Smooth muscle cell (in vitro differentiated cells): ENCODE measurements around the gene SOX18. TPM values are rescaled to one million over a fixed set of nuclear protein-coding genes. Genes with fewer than 3 reads are reported as not detected.

Experiments used
- DNase-seq: peaks from one replicate; lab custom pipeline; 2025; ENCODE audit not compliant: unreplicated experiment; lab: John Stamatoyannopoulos, UW
- H2AFZ ChIP-seq: fragments of 200-600 bp; sonication (generic); 2 replicates; pipeline ENCODE4 v1.6.0; 2016; ENCODE audit warnings: antibody characterized with exemption, low read depth, mild to moderate bottlenecking
- H3F3A ChIP-seq: fragments of 200-600 bp; sonication (generic); 2 replicates; pipeline ENCODE4 v1.6.0; 2017; ENCODE audit warnings: antibody characterized with exemption, low read depth
- H3K27ac ChIP-seq: fragments of 200-600 bp; sonication (generic); 2 replicates; pipeline ENCODE4 v1.5.1; 2016; ENCODE audit warnings: low read depth, mild to moderate bottlenecking
- H3K27me3 ChIP-seq: fragments of 200-600 bp; sonication (generic); 2 replicates; pipeline ENCODE4 v1.6.1; 2016; ENCODE audit warnings: low read depth, mild to moderate bottlenecking
- H3K36me3 ChIP-seq: fragments of 200-600 bp; sonication (generic); 2 replicates; pipeline ENCODE4 v1.5.1; 2016; ENCODE audit warnings: low read depth
- H3K4me1 ChIP-seq: fragments of 200-600 bp; sonication (generic); 2 replicates; pipeline ENCODE4 v1.5.1; 2016; ENCODE audit warnings: low read depth
- H3K4me2 ChIP-seq: fragments of 200-600 bp; sonication (generic); 2 replicates; pipeline ENCODE4 v1.6.0; 2016; ENCODE audit warnings: mild to moderate bottlenecking
- H3K4me3 ChIP-seq: fragments of 200-600 bp; sonication (generic); 2 replicates; pipeline ENCODE4 v1.5.1; 2016; ENCODE audit warnings: mild to moderate bottlenecking
- H3K79me2 ChIP-seq: fragments of 200-600 bp; sonication (generic); 2 replicates; pipeline ENCODE4 v1.6.0; 2016; ENCODE audit warnings: low read depth, mild to moderate bottlenecking
- H3K9ac ChIP-seq: fragments of 200-600 bp; sonication (generic); 2 replicates; pipeline ENCODE4 v1.6.0; 2016; ENCODE audit warnings: low read depth
- H3K9me3 ChIP-seq: fragments of 200-600 bp; sonication (generic); replicated peaks from 2 replicates; pipeline ENCODE4 v1.5.1; 2016; ENCODE audit warnings: low read depth
- H4K20me1 ChIP-seq: fragments of 200-600 bp; sonication (generic); 2 replicates; pipeline ENCODE4 v1.6.0; 2016; ENCODE audit warnings: low read depth
- CTCF ChIP-seq: fragments of 200-600 bp; sonication (generic); IDR thresholded peaks from 2 replicates; pipeline ENCODE4 v1.5.1; 2017; ENCODE audit warnings: borderline replicate concordance, mild to moderate bottlenecking, antibody characterized with exemption; ENCODE audit not compliant: insufficient read depth, poor library complexity, severe bottlenecking
- WGBS: methylation state at CpG from one replicate; pipeline ENCODE4 v1.1.7; 2016; ENCODE audit warnings: low lambda C conversion rate; 5-methylcytosine and 5-hydroxymethylcytosine counted together
- polyA plus RNA-seq: library from polyadenylated mRNA; unstranded; fragments of >200 nt; fragmentation: Nextera tagmentation; extraction: Ambion mirVana; gene quantifications from 2 replicates; pipeline ENCODE4 v1.2.1, GENCODE V29; 2016
- total RNA-seq: library from RNA; depleted of rRNA; stranded (reverse); fragments of >200 nt; gene quantifications from 2 replicates; pipeline ENCODE4 v1.2.3, GENCODE V29; 2014

SOX18 gene
- total and polyA plus RNA-seq, 2 experiments from 2014 or later, result 0.54 to 9.7 TPM

- Histone ChIP-seq H3K27me3 (no peaks in the 10 kb centered on the region), H3K4me2 (no peak overlapping the region), H2AFZ (no peak overlapping the region), H3K9ac (no peak overlapping the region), H3K27ac (no peak overlapping the region), H3K4me1 (peaks cover 2% of the 10 kb centered on the region), H3K36me3 (no peaks in the 10 kb centered on the region), H3F3A (no peaks in the 10 kb centered on the region), H3K79me2 (no peaks in the 10 kb centered on the region), H3K9me3 (no peaks in the 10 kb centered on the region), H3K4me3 (no peak overlapping the region), H4K20me1 (peaks cover 5% of the 10 kb centered on the region)
- no peak for DNase-seq
- WGBS, result 94% methylated on average over 20 of the region's 20 CpGs
- TF ChIP-seq CTCF, result no peak
Measured at GRCh38 chr20:64069209-64069613, 19.8 kb upstream of the SOX18 start.

- 91% methylated on average over 12 of the region's 12 CpGs for WGBS
- Histone ChIP-seq H3F3A (no peaks in the 10 kb centered on the region), H3K27me3 (no peaks in the 10 kb centered on the region), H3K27ac (no peak overlapping the region), H4K20me1 (peaks cover 10% of the 10 kb centered on the region), H3K9me3 (no peaks in the 10 kb centered on the region), H3K9ac (no peak overlapping the region), H2AFZ (no peak overlapping the region), H3K36me3 (no peaks in the 10 kb centered on the region), H3K4me1 (peaks cover 6% of the 10 kb centered on the region), H3K79me2 (no peaks in the 10 kb centered on the region), H3K4me2 (no peak overlapping the region), H3K4me3 (no peak overlapping the region)
- TF ChIP-seq CTCF, result no peak
- DNase-seq, result no peak
Measured at GRCh38 chr20:64068386-64069208, 19.2 kb upstream of the SOX18 start.

GRCh38 chr20:64067733-64068307 is 18.4 kb upstream of the SOX18 start:
- H3K36me3 ChIP-seq, result no peaks in the 10 kb centered on the region
- TF ChIP-seq CTCF, result no peak
- no peaks in the 10 kb centered on the region for H3K27me3 ChIP-seq
- H2AFZ ChIP-seq, result no peak overlapping the region
- no peak for DNase-seq
- no peak overlapping the region for H3K4me2 ChIP-seq
- peaks cover 10% of the 10 kb centered on the region for H4K20me1 ChIP-seq
- WGBS, result 91% methylated on average over 9 of the region's 12 CpGs
- no peak overlapping the region for H3K4me3 ChIP-seq
- H3F3A ChIP-seq, result no peaks in the 10 kb centered on the region
- no peak overlapping the region for H3K27ac ChIP-seq
- H3K9me3 ChIP-seq, result no peaks in the 10 kb centered on the region
- peaks cover 6% of the 10 kb centered on the region for H3K4me1 ChIP-seq
- H3K9ac ChIP-seq, result no peak overlapping the region
- H3K79me2 ChIP-seq, result no peaks in the 10 kb centered on the region
